HG02763 (cell line): Measurements from ENCODE around the gene PRMT2.

Experiments used
- ATAC-seq: cut with Tn5 transposase; IDR thresholded peaks from one replicate; pipeline ENCODE4 v1.9.1; 2021; ENCODE audit warnings: mild to moderate bottlenecking, moderate library complexity; ENCODE audit not compliant: unreplicated experiment

The PRMT2 gene

GRCh38 chr21:46635324-46636180, at the start of gene PRMT2:
TSS of gene PRMT2 (plus strand) at chr21:46635674. CDS start at chr21:46636952, 1,278 bp downstream.
- peak; percentile 88 for ATAC-seq

- ATAC-seq: no peak
These were observed 41.2 kb upstream of the PRMT2 start for GRCh38 chr21:46594276-46594675.

- ATAC-seq: no peak
These were observed 39.3 kb upstream of the PRMT2 start for GRCh38 chr21:46596201-46596600.

GRCh38 chr21:46597031-46597430, 38.4 kb upstream of the PRMT2 start:
- no peak for ATAC-seq

- ATAC-seq: no peak
These were observed 37.6 kb upstream of the PRMT2 start for GRCh38 chr21:46597896-46598343.

- no peak for ATAC-seq
These were observed 36.6 kb upstream of the PRMT2 start for GRCh38 chr21:46598581-46599572.

- ATAC-seq: no peak
These were observed 35.2 kb upstream of the PRMT2 start for GRCh38 chr21:46600305-46600704.

GRCh38 chr21:46600978-46601377, 34.5 kb upstream of the PRMT2 start:
- no peak for ATAC-seq

GRCh38 chr21:46603228-46603627, 32.2 kb upstream of the PRMT2 start:
- ATAC-seq: no peak

GRCh38 chr21:46604329-46604974, 31.0 kb upstream of the PRMT2 start:
- ATAC-seq: no peak

GRCh38 chr21:46604975-46605766, 30.3 kb upstream of the PRMT2 start, which contains the start of gene S100B:
TSS of gene S100B (minus strand) at chr21:46605082. CDS start at chr21:46602415, 2,667 bp downstream.
- ATAC-seq: no peak

GRCh38 chr21:46605767-46606426, 29.6 kb upstream of the PRMT2 start:
- ATAC-seq: no peak

GRCh38 chr21:46606427-46606813, 29.1 kb upstream of the PRMT2 start:
- no peak for ATAC-seq

- no peak for ATAC-seq
These were observed 27.8 kb upstream of the PRMT2 start for GRCh38 chr21:46607636-46608035.

GRCh38 chr21:46608672-46609111, 26.8 kb upstream of the PRMT2 start:
- no peak for ATAC-seq

GRCh38 chr21:46610018-46610701, 25.3 kb upstream of the PRMT2 start:
- ATAC-seq: no peak

GRCh38 chr21:46613391-46613790, 22.1 kb upstream of the PRMT2 start:
- no peak for ATAC-seq

- ATAC-seq: no peak
These were observed 19.4 kb upstream of the PRMT2 start for GRCh38 chr21:46616050-46616449.

GRCh38 chr21:46616656-46617055, 18.8 kb upstream of the PRMT2 start:
- ATAC-seq: no peak
